Superior temporal gyrus (tissue), 1 donor: ENCODE data around the gene TJP2.

ENCODE experiments used
- DNase-seq: peaks from one replicate; pipeline ENCODE4 v3.0.0-alpha.2; 2016; ENCODE audit errors: extremely low spot score

TJP2 gene

DNA sequence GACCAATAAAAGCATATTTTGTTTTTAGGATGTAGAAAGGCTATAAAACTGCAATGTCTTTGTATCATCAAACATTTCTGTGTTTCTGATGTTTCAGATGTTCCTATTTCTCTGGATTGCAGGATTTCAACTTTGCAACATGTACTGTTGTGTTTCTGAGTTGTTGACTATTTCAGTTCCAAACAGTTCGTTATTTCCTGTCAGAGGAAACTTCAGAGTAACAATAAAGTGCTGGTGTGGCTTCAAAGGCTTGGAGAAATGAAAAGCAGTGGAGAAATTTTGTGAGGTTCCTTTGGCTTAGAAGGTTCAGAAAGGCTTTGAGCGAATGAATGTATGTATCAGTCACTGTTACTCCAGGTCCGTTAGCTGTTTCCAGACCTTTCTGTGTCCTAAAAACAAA is 17.2 kb downstream of the TJP2 start:
- no peak for DNase-seq

- DNase-seq, result peak; percentile 37
Measured at GRCh38 chr9:69192214-69192613, 18.1 kb downstream of the TJP2 start.

GRCh38 chr9:69193685-69194032 is 19.6 kb downstream of the TJP2 start:
- no peak for DNase-seq

DNA sequence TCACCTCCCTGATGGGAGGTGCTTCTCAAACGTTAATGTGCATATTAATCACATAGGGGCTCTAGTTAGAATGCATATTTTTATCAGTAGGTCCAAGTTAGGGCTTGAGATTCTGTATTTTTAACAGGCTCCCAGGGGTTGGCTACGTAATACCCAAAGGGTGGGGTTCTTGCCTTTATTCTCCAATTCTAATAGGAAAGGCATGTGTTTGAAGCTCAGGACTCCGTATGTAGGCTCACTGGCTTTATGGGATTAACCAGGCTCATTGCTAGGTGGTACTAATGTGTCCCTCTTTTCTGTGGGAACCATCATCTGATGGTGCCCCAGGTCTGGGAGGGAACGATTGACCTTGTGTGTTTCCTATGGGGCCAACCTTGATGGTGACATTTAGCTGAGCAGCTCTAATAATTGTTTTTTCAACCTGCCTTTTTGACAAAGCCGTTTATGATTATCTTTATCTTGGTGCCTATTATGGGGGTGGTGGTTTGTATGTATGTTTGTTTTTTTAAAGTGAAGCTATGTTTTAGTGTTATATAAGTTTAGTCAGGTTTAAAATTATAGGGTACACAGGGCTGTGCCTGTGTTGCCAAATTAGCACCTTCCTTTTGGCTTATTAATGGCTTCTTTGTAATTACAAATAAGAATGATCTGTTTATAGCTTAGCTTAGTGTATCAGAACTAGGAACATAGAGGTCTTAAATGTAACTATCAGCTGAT is 20.8 kb downstream of the TJP2 start:
- DNase-seq, result no peak

- DNase-seq, result peak; percentile 85
Measured at GRCh38 chr9:69195668-69196067, 21.6 kb downstream of the TJP2 start.

DNA sequence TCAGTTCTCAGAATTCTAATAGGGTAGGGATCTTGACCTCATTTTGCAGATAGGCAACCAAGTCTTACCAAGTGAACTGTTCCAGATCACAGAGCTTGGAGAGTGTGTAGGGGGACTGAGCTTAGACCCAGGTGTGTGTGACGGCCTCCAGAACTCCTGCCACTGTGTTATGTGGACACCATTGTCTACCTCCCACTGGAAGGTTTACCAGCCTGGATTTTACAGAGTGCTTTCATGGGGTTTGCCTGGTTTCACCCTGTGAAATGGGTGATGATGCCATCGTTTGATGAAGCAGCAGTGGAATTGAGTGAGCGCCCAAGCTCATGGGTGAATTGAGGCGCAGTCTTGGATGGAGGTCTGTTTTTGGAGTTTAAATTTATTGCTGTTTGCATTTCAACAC is 23.6 kb downstream of the TJP2 start:
- no peak for DNase-seq

DNA sequence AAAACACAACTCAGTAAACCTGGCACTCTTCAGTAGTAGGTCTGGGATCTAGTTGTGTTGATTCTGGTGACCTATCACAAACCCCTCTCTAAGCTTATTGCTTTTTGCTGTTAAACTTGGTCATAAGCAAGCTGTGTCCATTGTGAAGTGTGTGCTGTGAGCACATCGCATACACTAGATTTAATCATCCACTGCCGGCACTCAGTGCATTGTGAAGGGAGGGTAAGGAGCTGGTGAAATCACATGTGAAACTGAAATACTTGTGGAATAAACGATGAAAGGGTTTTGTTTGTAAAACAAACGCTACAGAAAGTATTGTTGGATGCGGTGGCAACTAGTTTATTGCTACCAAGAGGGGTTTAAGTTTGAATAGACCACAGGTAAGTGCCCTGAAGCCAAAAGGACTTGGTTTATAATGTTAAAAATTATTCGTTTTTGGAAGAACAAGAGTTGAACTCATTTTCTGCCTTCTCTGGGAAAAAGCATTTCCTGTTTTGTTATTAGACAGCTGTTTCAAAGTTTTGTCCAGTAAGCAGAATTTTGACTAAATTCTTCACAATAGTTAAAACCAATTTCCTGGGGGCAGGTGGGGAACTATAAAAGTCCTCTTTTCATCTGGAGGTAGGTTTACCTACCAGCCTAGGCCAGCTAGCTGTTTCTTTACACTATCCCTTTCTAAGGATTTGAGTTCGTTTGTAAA is 24.6 kb downstream of the TJP2 start:
- peak; percentile 74 for DNase-seq

- DNase-seq, result no peak
Measured at GRCh38 chr9:69199769-69200470, 25.8 kb downstream of the TJP2 start.

DNA sequence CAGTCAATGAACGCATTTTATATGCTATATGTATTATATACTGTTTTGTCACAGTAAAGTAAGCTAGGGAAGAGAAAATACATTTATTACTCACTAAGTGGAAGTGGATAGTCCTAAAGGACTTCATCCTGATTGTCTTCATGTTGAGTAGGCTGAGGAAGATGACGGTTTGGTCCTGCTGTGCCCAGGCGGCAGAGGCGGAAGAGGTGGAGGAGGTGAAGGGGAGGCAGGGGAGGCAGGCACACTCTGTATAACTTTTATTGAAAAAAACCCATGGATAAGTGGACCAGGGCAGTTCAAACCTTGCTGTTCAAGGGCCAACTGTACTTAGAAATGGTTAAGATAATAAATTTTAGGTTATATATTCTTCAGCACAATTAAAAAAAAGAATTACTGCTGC is 28.5 kb downstream of the TJP2 start:
- no peak for DNase-seq

DNA sequence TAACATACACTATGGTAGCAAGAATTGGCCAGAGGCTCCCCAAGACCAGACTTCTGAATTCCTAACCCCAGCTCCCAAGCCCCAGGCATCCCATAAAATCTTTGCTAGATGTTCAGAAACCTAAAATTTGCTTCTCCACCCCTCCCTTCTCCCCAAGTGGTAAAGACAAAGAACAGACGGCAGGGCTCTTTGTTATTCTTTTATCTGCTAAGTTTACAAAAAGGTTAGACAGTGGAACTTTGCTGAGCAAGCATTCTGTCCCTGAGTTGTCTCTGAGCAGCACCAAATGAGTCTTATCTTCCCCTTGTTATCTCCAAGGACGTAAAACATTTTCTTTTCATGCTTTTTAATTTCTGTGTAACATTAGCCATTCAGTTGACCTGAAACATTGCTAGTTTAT is 30.2 kb downstream of the TJP2 start:
- DNase-seq, result no peak

DNA sequence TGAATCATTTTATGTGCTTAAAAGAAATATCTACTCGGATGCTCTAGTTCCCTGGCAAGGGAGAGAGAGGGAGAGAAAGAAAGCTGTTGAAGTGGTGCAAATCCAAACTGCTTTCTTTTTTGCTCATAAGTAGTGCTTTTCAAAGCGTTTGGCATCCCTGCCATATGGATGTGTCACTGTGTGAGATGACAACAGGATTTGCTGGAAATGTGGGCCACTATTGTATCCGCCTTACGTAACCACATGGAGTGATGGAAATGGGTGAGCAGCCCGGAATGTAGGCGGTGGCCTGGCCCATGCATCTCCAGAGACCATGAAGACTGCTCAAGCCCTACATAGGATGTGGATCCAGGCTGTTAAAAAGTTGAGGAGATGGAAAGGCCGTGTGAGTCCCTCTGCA is 30.8 kb downstream of the TJP2 start:
- peak; percentile 94 for DNase-seq

GRCh38 chr9:69206047-69206446 is 32.0 kb downstream of the TJP2 start:
- no peak for DNase-seq

GRCh38 chr9:69207503-69207902 is 33.4 kb downstream of the TJP2 start:
- DNase-seq, result no peak

DNA sequence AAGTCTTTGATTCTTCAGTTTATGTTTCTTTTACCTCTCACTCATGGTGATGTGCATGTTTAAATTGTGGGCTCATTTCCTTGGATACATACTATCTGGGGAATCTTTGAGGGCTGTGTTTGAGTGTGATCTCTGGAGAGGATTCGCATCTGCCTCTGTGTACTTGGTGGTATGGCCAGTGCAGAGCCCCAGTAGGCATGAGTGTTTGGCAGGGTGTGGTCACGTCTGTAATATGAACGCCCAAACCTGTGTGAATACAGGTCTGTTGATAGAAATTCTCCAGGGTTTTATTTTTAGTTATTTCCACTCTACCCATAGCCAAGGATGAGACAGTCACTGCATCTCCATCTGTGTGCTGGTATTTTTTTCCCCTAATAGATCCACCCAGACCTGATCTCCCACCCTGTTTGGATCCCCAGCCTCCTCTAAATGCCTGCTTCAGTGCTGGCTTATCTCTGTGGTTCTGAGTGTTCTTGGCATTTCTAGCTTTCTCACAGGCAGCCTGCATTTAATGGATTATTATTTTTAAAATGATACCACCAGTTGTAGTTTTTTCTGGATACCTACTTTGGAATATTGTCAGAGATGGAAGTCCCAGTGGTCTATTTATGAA is 37.5 kb downstream of the TJP2 start:
- DNase-seq, result no peak

GRCh38 chr9:69213647-69214046 is 39.6 kb downstream of the TJP2 start:
- DNase-seq, result no peak

GRCh38 chr9:69214939-69215338 is 40.9 kb downstream of the TJP2 start:
- DNase-seq, result no peak

DNA sequence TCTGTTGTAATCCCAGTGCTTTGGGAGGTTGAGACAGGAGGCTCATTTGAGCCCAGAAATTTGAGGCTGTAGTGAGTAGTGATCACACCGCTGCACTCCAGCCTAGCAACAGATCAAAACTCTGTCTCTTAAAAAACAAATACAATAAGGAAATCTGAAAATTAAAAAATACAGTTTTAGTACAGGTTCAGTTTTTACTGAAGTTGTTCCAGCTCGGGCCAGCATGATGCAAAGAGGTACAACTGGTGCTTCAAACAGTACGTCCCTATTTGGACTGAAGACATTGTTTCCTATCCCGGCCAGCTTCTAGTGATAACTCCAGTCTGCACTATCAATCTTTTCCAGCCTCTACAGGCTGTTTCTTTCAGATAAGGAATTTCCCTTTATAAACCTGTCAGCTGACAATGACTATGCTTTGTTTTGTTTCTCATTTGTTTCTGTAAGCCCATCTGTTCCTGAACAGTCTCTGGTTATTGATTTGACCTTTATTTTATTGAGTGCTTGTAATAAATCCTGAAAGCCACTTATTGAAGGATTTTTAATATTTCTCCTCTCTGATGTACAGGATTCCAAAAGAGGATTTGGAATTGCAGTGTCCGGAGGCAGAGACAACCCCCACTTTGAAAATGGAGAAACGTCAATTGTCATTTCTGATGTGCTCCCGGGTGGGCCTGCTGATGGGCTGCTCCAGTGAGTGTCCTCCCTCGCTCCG is 41.9 kb downstream of the TJP2 start:
- DNase-seq, result no peak

DNA sequence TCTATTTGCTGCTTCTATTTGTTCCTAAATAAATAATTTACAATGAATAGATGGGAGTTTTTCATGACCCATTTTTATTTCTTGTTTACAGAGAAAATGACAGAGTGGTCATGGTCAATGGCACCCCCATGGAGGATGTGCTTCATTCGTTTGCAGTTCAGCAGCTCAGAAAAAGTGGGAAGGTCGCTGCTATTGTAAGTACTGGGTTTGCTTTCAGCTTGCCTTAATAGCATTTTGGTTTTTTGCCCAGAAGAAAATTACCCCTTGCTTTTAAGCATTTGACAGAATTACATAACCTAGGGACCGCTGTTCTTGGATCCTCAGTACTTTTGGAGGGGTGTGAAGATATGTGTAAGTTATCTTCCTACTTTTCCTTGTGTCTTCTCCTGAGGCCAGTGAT is 44.1 kb downstream of the TJP2 start:
- no peak for DNase-seq

DNA sequence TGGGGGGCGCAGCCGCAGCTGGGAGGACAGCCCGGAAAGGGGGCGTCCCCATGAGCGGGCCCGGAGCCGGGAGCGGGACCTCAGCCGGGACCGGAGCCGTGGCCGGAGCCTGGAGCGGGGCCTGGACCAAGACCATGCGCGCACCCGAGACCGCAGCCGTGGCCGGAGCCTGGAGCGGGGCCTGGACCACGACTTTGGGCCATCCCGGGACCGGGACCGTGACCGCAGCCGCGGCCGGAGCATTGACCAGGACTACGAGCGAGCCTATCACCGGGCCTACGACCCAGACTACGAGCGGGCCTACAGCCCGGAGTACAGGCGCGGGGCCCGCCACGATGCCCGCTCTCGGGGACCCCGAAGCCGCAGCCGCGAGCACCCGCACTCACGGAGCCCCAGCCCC is 47.0 kb downstream of the TJP2 start:
- no peak for DNase-seq

DNA sequence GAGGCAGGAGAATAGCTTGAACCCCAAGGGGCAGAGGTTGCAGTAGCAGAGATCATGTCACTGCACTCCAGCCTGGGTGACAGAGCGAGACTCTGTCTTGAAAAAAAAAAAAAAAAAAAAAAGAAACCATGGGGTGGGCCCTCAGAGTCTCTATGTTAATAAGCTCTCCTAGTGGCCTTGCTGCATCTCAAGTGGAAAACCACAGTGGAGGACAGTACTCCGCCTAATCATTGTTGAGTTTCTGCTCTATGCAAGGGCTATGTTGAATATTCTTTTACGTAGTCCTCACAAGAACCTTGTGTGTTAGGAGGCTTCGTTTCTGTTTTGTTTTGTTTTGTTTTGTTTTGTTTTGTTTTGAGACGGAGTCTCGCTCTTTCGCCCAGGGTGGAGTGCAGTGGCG is 48.9 kb downstream of the TJP2 start:
- DNase-seq, result no peak

DNA sequence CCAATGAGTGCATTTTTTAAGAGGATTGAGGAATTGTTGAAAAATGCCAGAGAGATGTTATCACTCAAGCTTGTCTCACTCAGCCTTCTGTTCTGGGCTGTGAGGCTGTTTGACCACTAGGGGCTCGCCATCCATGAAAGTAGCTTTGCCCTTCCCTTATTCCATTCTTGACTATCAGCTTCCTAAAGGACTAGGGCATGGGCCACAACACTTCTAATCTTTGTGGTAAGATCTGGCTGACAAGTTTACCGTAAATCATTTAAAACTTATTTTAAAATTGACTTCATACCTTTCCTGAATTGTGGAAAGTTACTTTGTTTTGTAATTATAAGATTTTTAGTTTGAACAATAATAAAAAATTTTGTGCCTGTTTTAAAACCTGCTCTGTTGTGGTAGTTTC is 49.5 kb downstream of the TJP2 start:
- peak; percentile 53 for DNase-seq

DNA sequence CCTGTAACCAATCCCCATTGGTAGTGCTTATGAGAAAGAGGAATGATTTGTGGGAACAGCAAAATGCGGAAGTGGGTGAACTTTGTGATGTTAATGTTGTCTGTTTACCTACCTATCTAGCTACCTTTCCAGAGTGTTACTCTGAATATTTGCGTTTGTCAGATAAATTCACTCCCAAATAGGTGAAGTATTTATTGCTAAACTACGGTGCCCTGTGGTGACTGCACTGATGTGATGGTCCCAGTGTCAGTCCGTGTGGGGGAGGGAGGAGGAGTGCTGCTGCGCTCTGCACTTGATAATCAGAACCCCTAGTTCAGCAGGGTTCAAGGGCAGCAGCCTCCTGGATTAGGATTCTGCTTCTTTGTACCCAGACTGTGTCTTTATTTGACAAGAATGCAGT is 55.3 kb downstream of the TJP2 start:
- no peak for DNase-seq
